HG02763 (cell line): Measurements from ENCODE around the gene PLCB1.

Source experiments
- ATAC-seq: cut with Tn5 transposase; IDR thresholded peaks from one replicate; pipeline ENCODE4 v1.9.1; 2021; ENCODE audit warnings: mild to moderate bottlenecking, moderate library complexity; ENCODE audit not compliant: unreplicated experiment

PLCB1 gene

GRCh38 chr20:8394308-8394945, 262.4 kb downstream of the PLCB1 start:
- peak; percentile 86 for ATAC-seq

GRCh38 chr20:8395956-8396355, 263.9 kb downstream of the PLCB1 start:
- ATAC-seq = no peak

GRCh38 chr20:8398263-8399051, 266.4 kb downstream of the PLCB1 start:
- no peak for ATAC-seq

GRCh38 chr20:8399947-8400346, 267.9 kb downstream of the PLCB1 start:
- ATAC-seq = peak; percentile 98

GRCh38 chr20:8400486-8400885, 268.4 kb downstream of the PLCB1 start:
- ATAC-seq = no peak

GRCh38 chr20:8401556-8401955, 269.5 kb downstream of the PLCB1 start:
- no peak for ATAC-seq

- ATAC-seq = no peak
These were observed 270.7 kb downstream of the PLCB1 start for GRCh38 chr20:8402798-8403197.

- ATAC-seq = no peak
These were observed 273.0 kb downstream of the PLCB1 start for GRCh38 chr20:8404912-8405635.

- ATAC-seq = no peak
These were observed 274.3 kb downstream of the PLCB1 start for GRCh38 chr20:8406391-8406790.

- ATAC-seq = peak; percentile 51
These were observed 276.7 kb downstream of the PLCB1 start for GRCh38 chr20:8408587-8409307.

GRCh38 chr20:8413691-8414090, 281.6 kb downstream of the PLCB1 start:
- no peak for ATAC-seq

GRCh38 chr20:8414586-8415274, 282.7 kb downstream of the PLCB1 start:
- ATAC-seq = no peak

GRCh38 chr20:8421981-8422380, 289.9 kb downstream of the PLCB1 start:
- no peak for ATAC-seq

- no peak for ATAC-seq
These were observed 291.4 kb downstream of the PLCB1 start for GRCh38 chr20:8423482-8423881.

- no peak for ATAC-seq
These were observed 291.9 kb downstream of the PLCB1 start for GRCh38 chr20:8424010-8424409.

GRCh38 chr20:8425016-8425415, 292.9 kb downstream of the PLCB1 start:
- ATAC-seq = no peak

- ATAC-seq = no peak
These were observed 293.7 kb downstream of the PLCB1 start for GRCh38 chr20:8425802-8426201.

GRCh38 chr20:8427419-8428040, 295.5 kb downstream of the PLCB1 start:
- no peak for ATAC-seq

GRCh38 chr20:8428988-8429387, 296.9 kb downstream of the PLCB1 start:
- no peak for ATAC-seq
